ENCODE data around the gene DAP3.
"Not testable (repeated sequence)": the region's sequence is repeated elsewhere in the genome, so short reads cannot be mapped to it uniquely, and the experiment has no call there.

The DAP3 gene

DNA sequence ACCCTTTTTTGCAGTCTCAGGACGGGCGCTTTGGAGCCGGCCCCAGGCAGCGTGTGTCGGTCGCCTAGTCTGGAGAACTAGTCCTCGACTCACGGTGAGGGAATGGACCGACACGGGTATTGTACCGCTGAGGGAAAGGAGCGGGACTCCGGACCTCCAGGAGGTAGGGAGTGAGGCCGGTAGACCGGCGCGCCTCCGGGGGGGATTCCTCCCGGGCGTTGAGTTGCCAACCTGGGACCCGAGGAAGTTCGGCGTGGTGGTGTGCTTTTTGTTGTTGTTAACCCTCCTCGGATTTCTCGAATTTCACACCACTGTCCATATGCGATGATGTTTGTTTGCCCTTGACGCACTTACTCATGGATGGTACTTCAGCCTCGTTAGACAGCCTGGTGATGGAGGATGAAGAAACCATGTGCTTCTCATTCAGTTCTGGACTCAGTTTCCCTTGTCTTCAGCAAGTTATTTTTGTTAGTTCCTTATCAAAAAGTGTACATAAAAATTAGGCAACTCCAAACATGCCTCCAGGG, at the start of gene DAP3:
Gene DAP3, plus strand, starts transcription at position 11 of the 527 bp plus-strand sequence. CDS start 20,689 bp downstream, outside the sequence.
- peak; percentile 78 for DNase-seq (ENCODE audit: low read depth)
- peak within 1 kb of the TSS; percentile 95 for H3K4me3 ChIP-seq (ENCODE audit: low read length)

GRCh38 chr1:155640367-155640766, 48.5 kb upstream of the DAP3 start:
- H3K4me3 ChIP-seq (ENCODE audit: low read length) = no peak overlapping the region

DNA sequence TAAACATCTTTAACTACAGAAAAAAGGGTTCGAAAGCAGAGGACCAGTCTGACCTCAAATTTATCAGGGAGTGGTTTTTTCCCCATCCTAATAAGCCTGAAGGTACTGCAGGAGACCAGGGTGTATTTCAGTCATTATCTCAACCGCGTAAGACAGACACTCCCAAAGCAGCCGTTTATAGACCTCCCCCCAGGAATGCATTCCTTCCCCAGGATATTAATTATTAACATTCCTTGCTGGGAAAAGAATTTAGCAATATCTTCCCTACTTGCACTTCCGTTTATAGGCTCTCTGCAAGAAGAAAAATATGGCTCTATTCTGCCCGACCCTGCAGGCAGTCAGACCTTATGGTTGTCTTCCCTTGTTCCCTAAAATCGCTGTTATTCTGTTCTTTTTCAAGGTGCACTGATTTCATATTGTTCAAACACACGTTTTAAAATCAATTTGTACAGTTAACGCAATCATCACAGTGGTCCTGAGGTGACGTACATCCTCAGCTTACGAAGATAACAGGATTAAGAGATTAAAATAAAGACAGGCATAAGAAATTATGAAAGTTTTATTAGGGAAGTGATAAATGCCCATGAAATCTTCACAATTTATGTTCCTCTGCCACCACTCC, 46.2 kb upstream of the DAP3 start:
- DNase-seq (ENCODE audit: low read depth); H3K4me3 ChIP-seq (ENCODE audit: low read length): not testable (repeated sequence)

More at GRCh38 chr1:155640367-155640766, 48.5 kb upstream of the DAP3 start:
- DNase-seq (ENCODE audit: low read depth) = no peak
- TF ChIP-seq, protein P1, sequence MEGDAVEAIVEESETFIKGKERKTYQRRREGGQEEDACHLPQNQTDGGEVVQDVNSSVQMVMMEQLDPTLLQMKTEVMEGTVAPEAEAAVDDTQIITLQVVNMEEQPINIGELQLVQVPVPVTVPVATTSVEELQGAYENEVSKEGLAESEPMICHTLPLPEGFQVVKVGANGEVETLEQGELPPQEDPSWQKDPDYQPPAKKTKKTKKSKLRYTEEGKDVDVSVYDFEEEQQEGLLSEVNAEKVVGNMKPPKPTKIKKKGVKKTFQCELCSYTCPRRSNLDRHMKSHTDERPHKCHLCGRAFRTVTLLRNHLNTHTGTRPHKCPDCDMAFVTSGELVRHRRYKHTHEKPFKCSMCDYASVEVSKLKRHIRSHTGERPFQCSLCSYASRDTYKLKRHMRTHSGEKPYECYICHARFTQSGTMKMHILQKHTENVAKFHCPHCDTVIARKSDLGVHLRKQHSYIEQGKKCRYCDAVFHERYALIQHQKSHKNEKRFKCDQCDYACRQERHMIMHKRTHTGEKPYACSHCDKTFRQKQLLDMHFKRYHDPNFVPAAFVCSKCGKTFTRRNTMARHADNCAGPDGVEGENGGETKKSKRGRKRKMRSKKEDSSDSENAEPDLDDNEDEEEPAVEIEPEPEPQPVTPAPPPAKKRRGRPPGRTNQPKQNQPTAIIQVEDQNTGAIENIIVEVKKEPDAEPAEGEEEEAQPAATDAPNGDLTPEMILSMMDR (conservative IDR thresholded peaks at IDR 0.05; ENCODE audit: low read length) = no peak

DNA sequence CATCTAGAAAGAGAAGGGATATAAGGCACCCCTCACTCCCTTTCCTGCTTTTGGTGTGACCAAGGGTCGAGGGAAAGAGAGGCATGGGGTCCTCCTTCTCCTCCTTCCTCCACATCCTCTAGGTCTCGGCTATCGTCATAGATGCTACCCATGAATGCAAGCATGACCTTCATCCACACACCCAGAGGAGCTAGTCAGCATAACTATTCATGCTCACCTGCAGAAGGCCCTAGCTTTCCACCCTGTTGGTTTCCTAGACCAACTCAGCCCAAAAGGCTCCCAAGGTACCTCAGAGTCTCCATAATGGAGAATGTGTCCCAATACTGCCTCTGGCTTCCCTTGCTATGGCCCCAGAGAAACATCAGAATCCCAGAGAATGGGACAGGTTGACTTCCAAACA, 45.7 kb upstream of the DAP3 start:
- TF ChIP-seq, protein P1 (conservative IDR thresholded peaks at IDR 0.05; ENCODE audit: low read length) = no peak
- H3K4me3 ChIP-seq (ENCODE audit: low read length) = no peak overlapping the region
- DNase-seq (ENCODE audit: low read depth) = no peak

DNA sequence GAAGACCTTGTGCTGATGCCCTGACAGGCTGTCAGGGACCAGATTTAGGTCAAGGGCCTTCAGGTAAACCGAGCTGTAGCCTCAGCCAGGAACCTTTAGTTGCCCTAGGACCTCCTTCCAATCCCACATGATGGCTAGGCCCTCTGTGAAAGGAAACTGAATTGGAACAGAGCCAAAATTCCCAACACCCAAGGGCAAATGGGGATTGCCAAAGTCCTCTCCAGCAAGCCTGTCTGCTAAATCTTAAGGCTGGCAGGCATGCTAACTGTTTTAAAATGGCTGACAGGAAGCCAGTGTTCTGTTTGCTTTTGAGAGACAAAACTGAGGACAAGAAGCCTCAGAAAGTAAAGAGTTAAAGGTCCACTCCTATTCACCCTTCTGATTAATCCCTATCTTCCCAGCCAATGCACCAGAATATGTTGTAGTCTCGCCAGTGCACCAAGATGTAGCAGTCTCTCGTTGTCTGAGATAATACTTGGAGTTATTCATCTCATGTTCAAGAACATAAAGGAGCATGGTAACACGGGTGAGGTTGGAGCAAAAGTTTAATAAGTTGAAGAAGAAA, 43.8 kb upstream of the DAP3 start:
- TF ChIP-seq, protein P1 (conservative IDR thresholded peaks at IDR 0.05; ENCODE audit: low read length) = no peak
- peak; percentile 41 for DNase-seq (ENCODE audit: low read depth)
- no peak overlapping the region for H3K4me3 ChIP-seq (ENCODE audit: low read length)

- DNase-seq (ENCODE audit: low read depth) = peak; percentile 12
- no peak overlapping the region for H3K4me3 ChIP-seq (ENCODE audit: low read length)
- TF ChIP-seq, protein P1 (conservative IDR thresholded peaks at IDR 0.05; ENCODE audit: low read length) = no peak
Observed at GRCh38 chr1:155645648-155646047, 43.2 kb upstream of the DAP3 start.

GRCh38 chr1:155646307-155646706, 42.6 kb upstream of the DAP3 start:
- TF ChIP-seq, protein P1 (conservative IDR thresholded peaks at IDR 0.05; ENCODE audit: low read length) = no peak
- DNase-seq (ENCODE audit: low read depth) = peak; percentile 51
- H3K4me3 ChIP-seq (ENCODE audit: low read length) = no peak overlapping the region

Data from AG10803 (cell line).